NCI-H345 treated with DMSO at 0.1 percent for 48 hours (cell line): ENCODE data around the gene TNS4.

Experiments used
- DNase-seq: peaks from one replicate; lab custom pipeline; 2025; ENCODE audit not compliant: unreplicated experiment; lab: John Stamatoyannopoulos, UW

TNS4 gene

DNA sequence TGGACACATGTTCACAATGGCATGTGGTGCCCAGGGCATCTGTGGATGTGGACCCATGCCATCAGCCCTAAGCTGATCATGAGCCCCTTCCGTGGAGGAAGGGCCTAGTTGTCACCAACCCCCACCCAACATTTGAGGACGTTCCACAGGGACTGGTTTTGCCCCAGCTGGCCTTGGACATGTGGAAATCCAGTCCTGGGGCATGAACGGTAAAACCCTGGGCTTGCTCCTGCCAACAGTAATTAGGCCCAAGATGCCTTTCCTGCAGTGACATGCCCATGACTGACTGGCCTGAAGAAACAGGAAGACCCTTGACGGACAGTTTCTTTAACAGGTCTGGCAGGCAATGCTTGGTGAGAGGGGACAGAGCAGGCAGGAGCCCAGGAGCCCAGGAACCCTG is 7.7 kb downstream of the TNS4 start:
- DNase-seq, result no peak

DNA sequence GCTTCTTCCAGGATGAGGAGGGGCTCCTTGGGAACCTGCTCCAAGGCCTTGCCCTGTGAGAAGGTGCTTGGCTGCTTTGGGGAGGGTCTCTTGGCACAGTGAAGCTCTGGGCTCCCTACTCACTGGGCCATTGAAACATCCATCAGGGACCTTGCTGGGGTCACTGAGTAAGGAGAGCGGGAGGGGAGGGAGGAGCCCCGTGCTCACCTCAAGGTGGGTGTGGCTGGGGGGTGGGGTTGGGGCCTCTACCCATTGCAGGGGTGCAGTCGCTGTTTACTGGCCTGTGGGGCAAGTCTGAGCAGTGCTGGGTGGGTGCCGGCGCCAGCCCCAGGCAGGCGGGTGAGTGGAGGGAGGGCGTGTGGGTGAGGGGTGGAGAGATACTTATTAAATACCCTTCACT is 9.9 kb downstream of the TNS4 start:
- no peak for DNase-seq

DNA sequence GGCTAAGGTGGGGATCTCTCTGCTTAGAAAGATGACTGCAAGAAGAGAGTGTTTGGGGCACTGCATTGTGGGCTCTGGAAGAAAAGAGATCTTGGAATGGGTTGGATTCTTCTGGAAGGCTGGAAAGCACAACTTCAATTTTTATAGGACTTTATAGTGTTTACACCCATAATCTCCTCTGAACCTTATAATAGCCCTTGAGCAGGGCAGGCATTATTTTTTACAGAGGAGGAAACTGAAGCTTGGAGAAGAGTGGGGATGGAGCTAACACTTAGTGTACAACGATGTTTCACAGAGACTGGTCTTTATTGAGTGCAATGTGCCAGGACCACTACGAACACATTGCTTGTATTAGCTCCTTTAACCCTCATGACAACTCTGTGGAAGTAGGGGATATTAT is 10.4 kb downstream of the TNS4 start:
- DNase-seq, result no peak

DNA sequence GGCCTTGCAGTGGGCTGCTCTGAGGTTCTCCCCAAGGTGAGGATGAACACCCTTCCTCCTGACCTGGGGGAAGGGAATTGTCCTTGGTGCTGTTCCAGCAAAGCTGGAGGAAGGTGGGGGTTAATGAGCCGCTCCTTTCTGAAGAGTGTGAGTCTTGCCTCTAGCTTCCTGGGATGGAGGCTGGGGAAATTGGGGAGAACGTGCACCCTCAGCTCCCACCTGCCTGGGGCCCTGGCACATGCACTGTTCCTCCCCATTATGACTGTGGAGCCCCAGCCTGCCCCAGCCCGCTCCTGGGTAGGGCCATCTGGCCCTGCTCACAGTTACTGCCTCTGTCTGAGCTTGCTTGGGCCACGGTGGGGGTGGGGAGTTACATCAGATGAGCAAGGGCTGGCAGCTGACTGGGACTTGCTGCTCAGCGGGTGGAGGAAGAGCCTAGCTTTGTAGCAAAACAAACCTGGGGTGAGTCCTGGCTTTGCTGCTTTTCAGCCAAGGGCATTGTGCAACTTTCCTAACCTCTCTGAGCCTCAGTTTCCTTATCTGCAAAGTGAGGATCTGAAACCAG is 11.1 kb downstream of the TNS4 start:
- peak; percentile 39 for DNase-seq

DNA sequence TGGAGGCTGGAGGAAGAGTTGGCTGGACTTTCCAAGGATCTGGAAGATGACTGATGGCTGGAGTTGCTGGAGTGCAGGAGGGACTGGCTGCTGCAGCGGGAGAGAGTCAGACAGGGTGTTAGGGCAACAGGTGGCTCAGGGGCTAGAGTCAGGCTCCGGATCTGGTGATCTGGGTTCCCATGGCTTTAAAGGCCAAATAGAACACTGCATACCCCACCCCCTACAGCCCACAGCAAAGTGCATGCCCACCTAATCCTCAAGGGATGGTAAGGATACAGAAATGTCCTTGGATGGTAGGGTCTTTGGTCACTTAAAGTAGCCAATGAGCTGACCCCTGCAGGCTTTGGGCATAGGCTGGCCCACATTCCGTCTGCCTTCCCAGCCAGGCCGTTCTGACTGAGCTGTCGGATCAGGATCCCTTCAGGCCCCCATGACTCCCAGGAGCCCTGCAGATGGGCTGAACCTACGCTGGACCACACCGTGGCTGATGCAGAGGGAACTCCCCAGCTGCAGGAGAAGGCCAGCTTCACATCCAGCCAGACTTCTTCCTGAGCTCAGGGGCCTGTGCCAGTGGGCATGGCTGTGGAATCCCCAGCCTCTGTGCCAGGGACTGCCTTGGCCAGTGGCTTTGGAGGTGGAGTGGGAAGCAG is 13.9 kb downstream of the TNS4 start:
- no peak for DNase-seq

DNA sequence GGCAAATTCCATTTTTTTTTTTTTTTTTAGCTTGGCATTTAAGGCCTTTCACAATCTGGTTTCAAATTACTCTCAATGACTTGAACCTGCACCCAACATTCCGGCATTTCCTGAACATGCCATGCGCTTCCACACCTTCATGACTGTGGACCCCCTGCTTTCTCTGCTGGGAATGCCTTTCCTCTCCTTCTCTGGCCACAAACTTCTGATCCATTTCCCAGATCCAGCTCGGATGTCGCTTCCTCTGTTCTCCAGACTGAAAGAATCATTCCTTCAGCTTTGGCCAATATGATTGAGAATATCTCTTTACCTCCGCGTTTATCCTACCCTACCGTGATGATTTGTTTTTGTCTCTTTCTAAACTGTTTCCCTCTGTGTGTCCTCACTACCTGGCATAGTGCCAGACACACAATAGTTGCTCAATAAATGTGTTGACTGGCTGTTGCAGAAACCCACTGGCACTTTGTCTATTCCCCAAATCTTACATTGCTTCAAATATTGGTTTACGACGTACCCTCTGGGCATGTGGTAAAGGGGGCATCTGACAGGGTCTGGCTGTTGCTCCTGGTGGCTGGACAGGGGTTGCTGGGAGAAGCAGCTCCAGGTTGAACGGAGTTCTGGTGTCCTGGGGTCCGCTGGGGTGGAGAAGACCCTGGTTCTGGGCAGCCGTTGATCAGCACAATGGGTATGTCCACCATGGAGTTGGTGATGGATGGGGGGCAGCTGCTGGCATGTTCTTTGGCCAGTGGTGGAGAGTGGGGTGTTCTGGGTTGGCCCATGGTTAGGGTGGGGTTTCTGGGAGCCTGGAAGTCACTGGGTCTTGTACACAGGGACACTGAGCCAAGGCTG is 14.7 kb downstream of the TNS4 start:
- no peak for DNase-seq

DNA sequence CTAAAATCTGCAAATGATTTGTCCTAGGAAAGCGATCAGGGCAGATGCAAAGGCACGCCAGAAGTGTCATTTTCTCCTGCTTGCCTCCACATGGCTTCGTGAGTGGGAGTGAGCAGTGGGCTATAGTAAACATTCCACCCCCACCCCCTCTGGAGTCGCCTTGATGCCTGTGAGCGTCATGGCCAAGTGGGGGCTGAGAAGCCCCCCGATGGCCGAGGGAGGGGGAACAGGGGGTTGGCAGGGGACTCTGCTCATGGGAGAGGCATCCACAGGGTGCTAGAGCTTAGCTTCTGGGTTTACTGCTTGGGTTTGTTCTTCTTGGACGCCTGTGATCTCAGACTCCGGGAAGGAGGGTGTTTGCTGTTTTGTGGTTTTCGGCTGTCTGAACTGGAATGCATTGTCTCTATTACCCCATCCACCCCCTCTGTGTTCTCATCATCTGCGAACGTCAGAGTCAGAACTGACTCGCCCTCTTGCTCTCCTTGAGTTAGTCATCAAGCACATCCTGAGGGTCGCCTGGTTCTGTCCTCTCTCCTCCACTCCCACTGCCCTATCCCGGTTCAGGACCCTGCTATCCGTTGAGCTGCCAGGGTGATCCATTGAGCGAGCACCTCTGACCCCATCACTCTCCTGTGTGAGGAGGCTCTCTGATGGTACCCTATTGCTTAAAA is 15.4 kb downstream of the TNS4 start:
- DNase-seq, result no peak

DNA sequence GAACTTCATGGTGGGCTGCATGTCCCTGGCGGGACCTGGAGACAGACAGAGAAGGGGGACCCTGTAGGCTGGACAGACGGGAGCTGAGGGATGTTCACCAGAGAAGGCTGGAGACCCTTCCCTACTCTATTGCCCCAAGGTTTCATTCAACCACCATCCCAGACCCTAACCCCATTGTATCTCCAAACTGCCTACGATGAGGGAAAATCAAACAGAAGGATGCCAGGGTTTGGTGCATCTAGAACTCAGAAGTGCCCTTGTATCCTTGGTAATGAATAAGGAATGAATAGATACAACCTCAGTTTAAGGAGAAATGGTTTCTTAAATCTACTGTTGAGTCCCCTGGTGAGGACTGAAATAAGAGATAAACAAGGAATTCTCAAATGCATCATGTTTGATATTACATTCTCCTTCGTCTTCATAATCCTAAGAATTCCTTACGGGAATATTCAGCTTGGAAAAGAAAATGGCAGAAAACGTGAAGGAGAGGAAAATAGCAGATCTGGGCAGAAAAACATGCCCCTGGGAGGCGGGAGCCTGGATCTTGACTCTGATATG is 16.4 kb downstream of the TNS4 start:
- DNase-seq, result no peak

DNA sequence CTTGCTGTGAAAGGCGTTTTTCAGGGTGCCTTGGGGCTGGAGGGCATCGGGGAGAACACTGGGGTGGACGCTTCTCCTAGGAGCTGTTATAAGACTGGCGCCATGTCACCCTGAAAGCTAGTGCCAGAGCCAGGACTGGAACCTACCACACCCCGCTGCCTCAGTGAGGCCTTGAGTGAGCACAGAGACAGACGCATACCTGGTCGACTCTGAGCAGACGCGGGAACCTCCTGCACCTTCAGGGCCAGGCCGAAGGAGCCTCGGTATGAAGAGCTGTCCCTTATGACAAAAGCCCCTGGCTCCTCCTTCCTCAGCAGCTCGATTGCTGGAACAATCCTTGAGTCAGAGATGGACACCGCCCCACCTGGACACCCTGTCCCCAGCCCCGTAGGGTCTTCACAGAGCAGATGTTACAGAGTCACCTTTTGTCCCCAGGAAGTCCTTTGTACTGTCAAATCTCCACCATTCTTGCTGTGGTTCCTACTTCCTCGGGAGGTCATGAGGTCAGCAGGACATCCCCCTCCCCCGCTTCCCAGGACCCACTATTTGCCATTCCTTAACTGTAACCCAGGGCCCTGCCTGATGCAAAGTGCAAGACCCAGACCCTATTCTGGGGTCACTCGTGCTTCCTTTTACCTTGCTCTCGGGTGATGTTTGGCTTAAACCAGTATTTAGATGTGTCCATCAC is 17.0 kb downstream of the TNS4 start:
- no peak for DNase-seq

DNA sequence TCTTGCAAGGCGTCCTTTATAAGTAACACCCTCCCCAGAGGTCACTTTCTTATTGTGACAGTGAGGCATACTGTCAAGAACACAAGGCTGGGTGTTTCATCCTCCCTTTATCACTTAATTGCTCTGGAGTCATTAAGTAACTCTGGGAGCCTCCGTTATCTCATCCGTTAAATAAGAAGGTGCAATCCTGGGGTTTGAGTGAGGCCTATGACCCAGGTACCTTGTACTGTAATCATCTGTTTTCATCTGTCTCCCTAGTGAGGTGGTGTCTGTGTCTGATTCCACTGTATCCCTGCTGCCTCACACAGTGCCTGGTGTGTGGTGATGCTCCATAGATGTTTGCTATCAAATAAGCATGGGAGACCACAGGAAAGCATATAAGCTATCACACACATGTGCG is 17.7 kb downstream of the TNS4 start:
- DNase-seq, result no peak

DNA sequence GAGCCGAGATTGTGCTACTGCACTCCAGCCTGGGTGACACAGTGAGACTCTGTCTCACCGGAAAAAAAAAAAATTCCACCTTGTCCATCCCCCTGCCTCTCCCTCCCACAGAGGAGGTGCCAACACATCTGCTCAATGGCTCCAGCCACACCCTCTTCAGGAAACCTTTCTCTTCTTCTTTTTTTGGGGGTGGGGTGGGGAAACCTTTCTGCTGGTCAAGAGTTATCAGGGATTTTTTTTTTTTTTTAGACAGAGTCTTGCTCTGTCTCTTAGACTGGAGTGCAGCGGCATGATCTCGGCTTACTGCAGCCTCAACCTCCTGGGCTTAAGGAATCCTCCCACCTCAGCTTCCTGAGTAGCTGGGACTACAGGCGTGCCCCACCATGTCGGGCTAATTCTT is 18.7 kb downstream of the TNS4 start:
- DNase-seq, result no peak

DNA sequence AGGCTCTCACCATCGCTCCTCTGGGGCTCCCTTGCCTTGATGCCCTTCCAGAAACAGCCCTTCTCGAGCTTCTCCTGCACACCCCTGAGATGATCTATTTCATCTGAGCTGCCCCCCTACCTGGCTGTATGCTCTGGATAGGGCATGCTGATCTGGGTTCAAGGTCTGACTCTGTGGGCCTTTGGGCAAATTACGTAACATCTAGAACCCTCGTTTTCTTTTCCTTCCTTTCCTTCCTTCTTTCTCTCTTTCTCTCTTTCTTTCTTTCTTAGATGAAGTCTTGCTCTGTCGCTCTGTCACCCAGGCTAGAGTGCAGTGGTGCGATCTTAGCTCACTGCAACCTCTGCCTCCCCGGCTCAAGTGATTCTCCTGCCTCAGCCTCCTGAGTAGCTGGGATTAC is 20.3 kb downstream of the TNS4 start:
- no peak for DNase-seq

DNA sequence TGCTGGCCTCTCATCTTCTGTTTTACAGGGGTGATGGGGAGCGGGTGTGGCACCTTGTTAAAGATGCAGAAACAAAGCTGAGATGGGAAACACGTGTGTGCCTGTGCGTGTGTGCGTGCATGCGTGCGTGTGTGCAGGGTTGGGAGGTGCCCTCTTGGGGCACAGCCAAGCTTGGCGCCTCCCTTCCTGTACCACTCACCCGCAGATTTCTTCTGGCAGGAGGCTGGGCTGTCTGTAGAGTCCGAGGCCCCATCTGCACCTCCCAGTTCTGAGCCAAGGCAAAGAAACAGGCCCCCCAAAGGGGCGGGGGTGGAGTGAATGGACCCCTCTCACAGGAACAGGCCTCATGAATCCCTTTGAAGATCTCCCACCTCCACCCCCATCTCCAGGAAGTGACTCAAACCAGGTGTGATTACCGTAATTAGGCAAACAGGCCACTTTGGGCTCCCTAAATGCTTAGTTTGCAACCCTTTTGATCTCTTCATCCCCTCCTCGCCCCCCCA is 20.9 kb downstream of the TNS4 start:
- no peak for DNase-seq

DNA sequence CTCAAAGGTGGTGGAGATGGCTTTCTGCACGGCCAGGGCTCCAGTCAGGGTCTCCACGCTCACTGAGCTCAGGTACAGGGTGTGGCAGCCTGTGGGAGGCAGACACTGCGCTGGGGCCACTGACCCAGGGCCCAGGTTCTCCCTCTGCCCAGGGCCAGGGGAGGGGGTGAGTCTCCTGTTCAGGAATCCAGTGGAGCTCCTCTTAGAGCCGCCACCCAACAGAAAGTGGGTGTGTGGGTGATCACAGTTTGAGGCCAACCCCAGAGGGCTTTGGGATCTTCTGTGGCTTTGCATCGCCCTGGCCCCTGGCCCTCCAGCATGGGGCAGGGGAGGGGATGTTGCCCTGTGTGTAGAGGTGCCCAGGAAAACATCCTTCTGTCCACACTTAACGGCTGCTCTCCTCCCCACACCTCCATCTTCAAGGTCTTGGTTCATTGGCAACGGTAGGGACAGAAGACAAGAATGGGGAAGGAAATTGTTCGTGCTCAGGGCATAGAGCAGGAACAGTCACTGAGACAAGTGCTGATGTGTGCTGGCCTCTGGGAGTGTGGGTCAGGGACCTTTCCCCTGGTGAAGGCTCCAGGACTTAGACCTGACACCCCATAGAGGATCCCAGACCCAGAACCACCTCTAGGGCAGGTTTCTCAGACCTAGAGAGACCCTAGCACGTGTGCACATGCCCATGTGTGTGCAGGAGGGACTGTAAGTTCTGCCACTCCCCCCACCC is 21.5 kb downstream of the TNS4 start:
- no peak for DNase-seq

DNA sequence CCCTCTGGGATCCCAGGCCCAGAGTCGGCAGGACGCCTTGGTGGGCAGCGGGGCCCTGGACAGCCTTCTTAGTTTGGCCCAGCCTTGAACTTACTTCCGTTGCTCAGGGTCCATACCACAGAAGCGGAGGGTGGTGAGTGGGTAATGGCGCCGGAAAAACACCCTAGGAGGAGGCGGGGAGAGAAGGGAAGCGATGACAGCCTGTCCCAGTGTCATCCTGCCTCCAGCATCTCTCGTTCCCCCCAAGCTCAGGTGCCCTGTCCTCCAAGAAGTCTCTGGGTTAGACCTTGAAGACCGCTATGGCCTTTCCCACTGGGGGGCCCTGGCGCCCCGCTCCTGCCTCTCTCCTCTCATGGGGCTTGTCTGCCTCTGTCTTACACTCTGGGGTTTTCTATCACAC is 22.9 kb downstream of the TNS4 start:
- DNase-seq, result no peak

DNA sequence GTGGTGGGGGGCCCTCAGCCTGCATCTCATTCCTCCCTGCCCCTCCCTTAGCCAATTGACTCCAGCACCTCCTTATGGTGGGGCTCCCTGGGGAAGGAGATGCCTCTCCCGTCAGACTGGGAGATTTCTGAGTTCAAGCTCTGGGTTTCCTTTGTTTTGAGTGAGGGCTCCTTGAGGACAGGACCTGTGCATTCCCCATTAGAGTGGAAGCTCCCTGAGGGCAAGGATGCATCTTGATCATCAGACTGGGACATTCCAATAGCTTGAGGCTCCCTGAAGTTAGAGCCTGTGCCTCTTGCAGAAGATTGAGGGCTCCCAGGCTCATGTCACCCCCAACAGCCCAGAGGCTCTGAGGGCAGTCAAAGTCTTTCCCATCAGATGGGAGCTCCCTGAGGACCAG is 23.6 kb downstream of the TNS4 start:
- no peak for DNase-seq

DNA sequence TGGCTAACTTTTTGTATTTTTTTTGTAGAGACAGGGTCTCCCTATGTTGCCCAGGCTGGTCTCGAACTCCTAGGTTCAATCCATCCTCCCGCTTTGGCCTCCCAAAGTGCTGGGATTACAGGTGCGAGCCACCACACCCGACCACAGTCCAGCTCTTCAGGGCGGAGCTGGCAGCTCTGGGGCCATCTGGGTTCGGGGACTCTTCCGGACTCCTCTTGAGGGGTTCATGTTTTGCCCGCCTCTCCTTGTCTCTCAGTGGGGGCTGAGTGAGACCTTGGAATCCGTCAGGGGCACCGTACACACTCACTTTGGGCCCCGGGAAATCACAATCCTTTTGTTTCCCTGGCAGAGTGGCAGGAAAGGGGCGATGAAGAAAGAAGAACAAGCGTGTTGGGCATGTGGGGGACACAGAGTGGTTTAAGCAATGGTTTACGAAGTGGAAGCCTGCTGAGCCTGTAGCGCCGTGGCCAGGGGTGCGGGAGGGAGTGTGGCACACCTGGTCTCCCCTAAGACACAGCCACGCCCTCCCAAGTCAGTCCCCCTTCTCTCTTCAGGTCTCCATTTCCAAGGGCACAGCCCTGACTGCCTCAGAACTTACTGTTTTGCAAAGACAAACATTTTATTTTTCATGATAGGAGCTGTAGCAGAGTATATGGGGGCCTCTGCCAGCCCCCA is 26.1 kb downstream of the TNS4 start:
- DNase-seq, result no peak

DNA sequence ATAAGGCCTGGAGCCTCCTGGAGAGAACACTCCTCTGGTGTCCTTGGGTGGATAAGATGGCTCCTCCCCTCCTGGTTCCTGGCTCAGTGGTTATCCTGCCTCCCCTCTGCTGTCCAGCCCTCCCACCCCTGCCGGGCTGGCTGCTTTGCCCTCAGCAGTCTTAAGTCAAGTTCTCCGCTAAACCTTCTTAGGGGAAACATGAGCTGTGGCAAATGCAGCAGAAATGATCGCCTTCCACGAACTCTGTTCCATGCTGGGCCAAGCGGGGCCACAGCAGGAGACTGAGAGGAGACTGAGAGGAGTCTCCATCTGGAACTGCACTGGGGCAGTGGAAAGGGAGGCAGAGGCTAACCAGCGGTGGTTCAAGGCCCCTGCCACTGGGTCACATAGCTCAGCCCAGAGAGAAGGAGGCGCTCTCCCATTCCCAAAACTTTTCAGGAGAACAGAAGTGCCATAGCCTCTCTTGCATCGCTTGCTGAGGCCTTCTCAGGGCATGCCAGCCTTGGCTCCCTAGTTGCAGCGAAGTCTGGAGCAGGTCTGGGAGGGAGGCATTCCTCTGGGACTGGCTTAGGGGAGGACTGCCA is 26.9 kb downstream of the TNS4 start:
- DNase-seq, result no peak
